ENCODE measurements around the gene SETDB1. TPM values are rescaled to one million over a fixed set of nuclear protein-coding genes. Genes with fewer than 3 reads are reported as not detected.

SETDB1 gene
- total and polyA plus RNA-seq, 7 experiments from 2014 or later: 13.4 to 94.9 (median 57.4) TPM

DNA sequence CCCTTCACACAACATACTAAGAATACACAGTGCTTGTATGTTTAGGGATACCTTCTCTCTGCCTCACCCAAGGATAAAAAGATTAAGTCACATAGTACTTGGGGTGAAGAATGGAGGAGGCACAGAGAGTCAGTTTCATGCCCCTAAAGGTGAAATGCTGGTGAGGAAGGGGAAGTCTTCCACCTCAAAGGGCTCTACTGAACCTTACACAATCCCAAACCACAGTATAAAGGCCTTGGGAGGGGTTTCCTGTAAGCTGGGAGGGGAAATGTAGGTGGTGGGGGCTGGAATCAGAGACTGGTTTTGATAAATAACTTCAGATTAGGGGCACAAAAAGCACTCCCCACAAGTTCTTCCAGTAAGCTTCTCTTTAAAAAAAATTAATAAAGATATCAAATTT is 77.0 kb downstream of the SETDB1 start:
- DNase-seq (peak in 5 of 9 donors; percentile 21 to 41 (median 40)), ATAC-seq (peak; percentile 12)
- H3K4me3 ChIP-seq (ENCODE audit: low read length): peak overlapping the region; percentile 46
- ChIA-PET POLR2A (interaction anchor here (0.8 to 4.5 kb wide), 8 partner anchors 8 to 152 kb away, joined by 3 to 20 read pairs (median 5); partner anchors contain the start of gene C1orf56), CTCF (interaction anchor here (0.9 to 1.6 kb wide), 4 partner anchors 27 to 238 kb away, joined by 3 to 6 read pairs (median 4); partner anchors contain the start of gene CTSS)
- Mint-ChIP-seq H3K27ac (peak overlapping the region; percentile 83 to 97 (median 96)), H3K36me3 (peaks cover 6 to 38% (median 16%) of the 10 kb centered on the region in 5 donors), H3K27me3 (no peaks in the 10 kb centered on the region), H3K9me3 (no peaks in the 10 kb centered on the region), H3K4me1 (peaks cover 47 to 78% (median 74%) of the 10 kb centered on the region in 7 donors), H3K4me3 (peak overlapping the region; percentile 85 to 100 (median 96))
- peak overlapping the region; percentile 77 for H3K27ac ChIP-seq (ENCODE audit: low read depth, low read length)
- H3K4me1 ChIP-seq (ENCODE audit: control insufficient read depth in 2 of 2, insufficient read depth in 2 of 2, low read length in 2 of 2): peaks cover 25 to 54% of the 10 kb centered on the region in 2 donors
- H3K9me3 ChIP-seq (ENCODE audit: control insufficient read depth in 2 of 3, low read length in 3 of 3): no peaks in the 10 kb centered on the region
- H3K27me3 ChIP-seq (ENCODE audit: control insufficient read depth in 2 of 2, insufficient read depth in 2 of 2, low read length in 2 of 2): no peaks in the 10 kb centered on the region
- intact Hi-C loops (cut with micrococcal nuclease): loop anchor here (5.0 to 10.0 kb wide), 2 partner anchors 41 to 388 kb away; no protein-coding TSS in a partner anchor
- peaks cover 0 to 40% (median 14%) of the 10 kb centered on the region in 3 experiments for H3K36me3 ChIP-seq (ENCODE audit: control insufficient read depth in 2 of 3, insufficient read depth in 3 of 3, low read length in 3 of 3)

DNA sequence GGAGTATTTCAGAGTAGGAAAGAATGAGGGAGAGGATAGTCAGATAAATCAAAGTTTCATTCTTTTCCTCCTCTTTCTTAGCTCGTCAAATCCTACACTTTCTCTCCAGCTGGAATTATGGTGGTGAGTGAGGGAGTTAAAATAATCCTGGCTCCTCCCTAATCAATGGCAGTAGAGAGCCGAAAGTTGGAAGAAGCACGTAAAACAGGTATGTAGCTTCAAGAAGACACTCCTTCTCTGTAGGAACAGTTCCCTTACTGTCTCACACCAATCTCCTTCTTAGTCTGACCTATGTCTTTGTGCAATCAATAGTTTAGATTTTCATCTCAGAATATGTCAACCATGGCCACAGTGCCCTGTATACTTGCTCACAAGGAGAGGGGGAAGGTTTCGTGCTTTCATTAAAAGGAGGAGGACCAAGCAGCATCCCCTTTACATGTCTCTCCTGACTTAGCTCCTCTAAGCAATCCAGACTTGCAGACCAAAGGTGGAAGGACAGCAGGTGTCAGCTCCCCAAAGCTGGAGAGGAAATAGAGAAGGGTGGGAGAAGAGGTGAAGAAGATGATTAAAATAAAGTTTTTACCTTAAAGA is 79.7 kb downstream of the SETDB1 start:
- ATAC-seq (no peak), DNase-seq (no peak)
- Mint-ChIP-seq H3K36me3 (peaks cover 5 to 23% (median 11%) of the 10 kb centered on the region in 5 donors), H3K4me3 (peak overlapping the region; percentile 91 to 100 (median 97)), H3K27ac (peak overlapping the region; percentile 92 to 99 (median 97)), H3K27me3 (no peaks in the 10 kb centered on the region), H3K4me1 (peaks cover 58 to 87% (median 83%) of the 10 kb centered on the region in 7 donors), H3K9me3 (no peaks in the 10 kb centered on the region)
- Histone ChIP-seq H3K9me3 (ENCODE audit: control insufficient read depth in 2 of 3, low read length in 3 of 3) (no peaks in the 10 kb centered on the region), H3K27ac (ENCODE audit: low read depth, low read length) (peak overlapping the region; percentile 96), H3K27me3 (ENCODE audit: control insufficient read depth in 2 of 2, insufficient read depth in 2 of 2, low read length in 2 of 2) (no peaks in the 10 kb centered on the region), H3K4me1 (ENCODE audit: control insufficient read depth in 2 of 2, insufficient read depth in 2 of 2, low read length in 2 of 2) (peaks cover 39 to 55% of the 10 kb centered on the region in 2 donors), H3K36me3 (ENCODE audit: control insufficient read depth in 2 of 3, insufficient read depth in 3 of 3, low read length in 3 of 3) (peaks cover 0 to 14% (median 5%) of the 10 kb centered on the region in 3 experiments), H3K4me3 (ENCODE audit: low read length) (peak overlapping the region; percentile 76)
- intact Hi-C loops (cut with micrococcal nuclease): loop anchor here (1.0 to 10.0 kb wide), 7 partner anchors 27 to 739 kb away; partner anchors contain the start of genes APH1A (in 1 of the 2), CERS2 (in 1 of the 2), PSMD4 (in 1 of the 2) and TNFAIP8L2 (in 1 of the 2)
- POLR2A ChIA-PET: interaction anchor here (0.5 to 4.5 kb wide), 20 partner anchors 8 to 1119 kb away, joined by 3 to 40 read pairs (median 6); partner anchors contain the start of genes ANXA9, C1orf56, CDC42SE1 and CERS2
- CTCF ChIA-PET: interaction anchor here (0.6 to 3.5 kb wide), 12 partner anchors 11 to 240 kb away, joined by 3 to 30 read pairs (median 4); partner anchors contain the start of genes ANXA9, CERS2 and CTSS

DNA sequence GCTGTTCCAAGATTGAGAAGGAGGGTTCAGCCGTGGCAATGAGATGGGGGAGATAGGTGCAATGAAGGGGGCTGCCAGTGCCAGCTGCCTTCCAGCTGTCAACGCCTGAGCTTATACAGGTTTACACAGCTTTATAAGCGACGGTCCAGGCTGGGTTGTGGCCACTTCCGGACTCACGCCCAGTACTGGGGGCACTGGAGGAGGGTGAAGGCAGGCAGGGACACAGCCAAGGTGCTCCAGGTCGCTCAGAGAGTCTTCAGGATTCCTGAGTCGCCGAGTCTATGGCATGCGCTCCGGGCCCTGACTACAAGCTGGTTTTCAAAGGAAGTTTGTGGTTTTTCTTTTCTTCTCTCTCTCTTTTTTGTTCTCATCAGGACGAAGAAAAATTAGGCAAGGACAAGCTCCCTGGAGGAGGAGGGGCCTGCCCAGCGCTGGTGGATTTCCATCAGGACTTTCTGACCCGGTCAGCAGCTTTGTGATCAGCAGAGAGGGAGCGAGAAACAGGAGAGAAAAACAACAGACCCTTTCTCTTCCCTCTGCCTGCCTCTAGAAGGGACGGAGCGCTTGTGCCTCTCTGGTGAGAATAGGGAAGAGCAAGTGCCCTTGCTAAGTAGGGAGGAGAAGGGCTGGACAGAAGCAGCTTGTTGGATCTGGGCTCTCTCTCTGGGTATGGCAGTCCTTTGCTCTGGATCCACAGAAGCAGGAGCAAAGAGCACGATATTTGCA is 80.3 kb downstream of the SETDB1 start, which contains the start of gene MINDY1:
MINDY1 (minus strand) TSS at position 576 of the 726 bp plus-strand sequence. CDS start 4,285 bp downstream, outside the sequence.
- Mint-ChIP-seq H3K36me3 (peaks cover 5 to 19% (median 6%) of the 10 kb centered on the region in 5 donors), H3K9me3 (no peaks in the 10 kb centered on the region), H3K27ac (peak within 1 kb of the TSS; percentile 92 to 99 (median 97)), H3K27me3 (no peaks in the 10 kb centered on the region), H3K4me3 (peak within 1 kb of the TSS; percentile 91 to 100 (median 97)), H3K4me1 (peaks cover 51 to 87% (median 83%) of the 10 kb centered on the region in 7 donors)
- CTCF ChIA-PET: interaction anchor here (0.6 to 3.5 kb wide), 12 partner anchors 12 to 241 kb away, joined by 3 to 30 read pairs (median 4); partner anchors contain the start of genes ANXA9, CERS2 and CTSS
- POLR2A ChIA-PET: interaction anchor here (0.5 to 4.5 kb wide), 19 partner anchors 9 to 1119 kb away, joined by 3 to 40 read pairs (median 6); partner anchors contain the start of genes ANXA9, C1orf56, CDC42SE1 and CERS2
- Histone ChIP-seq H3K27ac (ENCODE audit: low read depth, low read length) (peak within 1 kb of the TSS; percentile 96), H3K4me1 (ENCODE audit: control insufficient read depth in 2 of 2, insufficient read depth in 2 of 2, low read length in 2 of 2) (peaks cover 39 to 55% of the 10 kb centered on the region in 2 donors), H3K27me3 (ENCODE audit: control insufficient read depth in 2 of 2, insufficient read depth in 2 of 2, low read length in 2 of 2) (no peaks in the 10 kb centered on the region), H3K4me3 (ENCODE audit: low read length) (peak within 1 kb of the TSS; percentile 88), H3K9me3 (ENCODE audit: control insufficient read depth in 2 of 3, low read length in 3 of 3) (no peaks in the 10 kb centered on the region), H3K36me3 (ENCODE audit: control insufficient read depth in 2 of 3, insufficient read depth in 3 of 3, low read length in 3 of 3) (peaks cover 0 to 8% (median under 1%) of the 10 kb centered on the region in 3 experiments)
- peak in 5 of 9 donors; percentile 20 to 36 (median 33) for DNase-seq
- intact Hi-C loops (cut with micrococcal nuclease): loop anchor here (1.0 to 10.0 kb wide), 7 partner anchors 27 to 739 kb away; partner anchors contain the start of genes APH1A (in 1 of the 2), CERS2 (in 1 of the 2), PSMD4 (in 1 of the 2) and TNFAIP8L2 (in 1 of the 2)
- ATAC-seq: peak; percentile 23

- Histone ChIP-seq H3K36me3 (ENCODE audit: control insufficient read depth in 2 of 3, insufficient read depth in 3 of 3, low read length in 3 of 3) (peaks cover 0 to under 1% (median 0%) of the 10 kb centered on the region in 3 experiments), H3K27me3 (ENCODE audit: control insufficient read depth in 2 of 2, insufficient read depth in 2 of 2, low read length in 2 of 2) (no peaks in the 10 kb centered on the region), H3K27ac (ENCODE audit: low read depth, low read length) (peak overlapping the region; percentile 96), H3K9me3 (ENCODE audit: control insufficient read depth in 2 of 3, low read length in 3 of 3) (no peaks in the 10 kb centered on the region), H3K4me3 (ENCODE audit: low read length) (peak overlapping the region; percentile 88), H3K4me1 (ENCODE audit: control insufficient read depth in 2 of 2, insufficient read depth in 2 of 2, low read length in 2 of 2) (peaks cover 36 to 47% of the 10 kb centered on the region in 2 donors)
- DNase-seq: no peak
- peak overlapping the region; percentile 91 to 100 (median 97) for H3K4me3 Mint-ChIP-seq
- H3K27me3 Mint-ChIP-seq: no peaks in the 10 kb centered on the region
- ATAC-seq: no peak
- intact Hi-C loops (cut with micrococcal nuclease): loop anchor here (1.0 to 10.0 kb wide), 14 partner anchors 16 to 741 kb away; partner anchors contain the start of genes SETDB1 (in 2 of the 2), APH1A (in 1 of the 2), ARNT (in 1 of the 2) and CDC42SE1 (in 1 of the 2)
- H3K27ac Mint-ChIP-seq: peak overlapping the region; percentile 92 to 99 (median 97)
- H3K9me3 Mint-ChIP-seq: no peaks in the 10 kb centered on the region
- POLR2A ChIA-PET: interaction anchor here (0.7 to 3.6 kb wide), 5 partner anchors 25 to 149 kb away, joined by 3 to 40 read pairs (median 11); partner anchors contain the start of genes CDC42SE1, CERS2, MLLT11 and TNFAIP8L2
- H3K36me3 Mint-ChIP-seq: peaks cover 0 to 12% (median 0%) of the 10 kb centered on the region in 5 donors
- CTCF ChIA-PET: interaction anchor here (0.6 to 3.5 kb wide), 4 partner anchors 13 to 148 kb away, joined by 3 to 30 read pairs (median 16); no protein-coding TSS in a partner anchor
- H3K4me1 Mint-ChIP-seq: peaks cover 43 to 84% (median 73%) of the 10 kb centered on the region in 7 donors
Measured at GRCh38 chr1:151007853-151008243, 81.7 kb downstream of the SETDB1 start.

- H3K4me3 Mint-ChIP-seq: peak within 1 kb of the TSS; percentile 91 to 100 (median 97)
- H3K27me3 Mint-ChIP-seq: no peaks in the 10 kb centered on the region
- H3K4me1 Mint-ChIP-seq: peaks cover 48 to 86% (median 71%) of the 10 kb centered on the region in 7 donors
- Histone ChIP-seq H3K27me3 (ENCODE audit: control insufficient read depth in 2 of 2, insufficient read depth in 2 of 2, low read length in 2 of 2) (no peaks in the 10 kb centered on the region), H3K27ac (ENCODE audit: low read depth, low read length) (peak within 1 kb of the TSS; percentile 96), H3K9me3 (ENCODE audit: control insufficient read depth in 2 of 3, low read length in 3 of 3) (no peaks in the 10 kb centered on the region), H3K4me3 (ENCODE audit: low read length) (peak within 1 kb of the TSS; percentile 88), H3K36me3 (ENCODE audit: control insufficient read depth in 2 of 3, insufficient read depth in 3 of 3, low read length in 3 of 3) (peaks cover 0 to 7% (median 0%) of the 10 kb centered on the region in 3 experiments), H3K4me1 (ENCODE audit: control insufficient read depth in 2 of 2, insufficient read depth in 2 of 2, low read length in 2 of 2) (peaks cover 32 to 45% of the 10 kb centered on the region in 2 donors)
- peak within 1 kb of the TSS; percentile 92 to 99 (median 97) for H3K27ac Mint-ChIP-seq
- CTCF ChIA-PET: interaction anchor here (0.7 to 1.0 kb wide), 2 partner anchors 16 to 49 kb away, joined by 3 read pairs; no protein-coding TSS in a partner anchor
- ATAC-seq: peak; percentile 96
- intact Hi-C loops (cut with micrococcal nuclease): loop anchor here (1.0 to 10.0 kb wide), 14 partner anchors 16 to 741 kb away; partner anchors contain the start of genes SETDB1 (in 2 of the 2), APH1A (in 1 of the 2), ARNT (in 1 of the 2) and CDC42SE1 (in 1 of the 2)
- peak; percentile 87 to 98 (median 92) for DNase-seq
- H3K36me3 Mint-ChIP-seq: peaks cover 0 to 12% (median 0%) of the 10 kb centered on the region in 5 donors
- H3K9me3 Mint-ChIP-seq: no peaks in the 10 kb centered on the region
- POLR2A ChIA-PET: interaction anchor here (0.5 to 3.2 kb wide), 8 partner anchors 26 to 867 kb away, joined by 3 to 12 read pairs (median 3); partner anchors contain the start of gene TNFAIP8L2
Measured at GRCh38 chr1:151008244-151009205, 82.4 kb downstream of the SETDB1 start, which contains the start of gene PRUNE1. Gene PRUNE1, plus strand, starts transcription at chr1:151008449. Its CDS starts 184 bp downstream, at chr1:151008633.
